ENCODE results near the gene PARD3B.
A peak's percentile ranks its signal among the peaks of the same experiment; 100 is the strongest.

PARD3B gene, protein sequence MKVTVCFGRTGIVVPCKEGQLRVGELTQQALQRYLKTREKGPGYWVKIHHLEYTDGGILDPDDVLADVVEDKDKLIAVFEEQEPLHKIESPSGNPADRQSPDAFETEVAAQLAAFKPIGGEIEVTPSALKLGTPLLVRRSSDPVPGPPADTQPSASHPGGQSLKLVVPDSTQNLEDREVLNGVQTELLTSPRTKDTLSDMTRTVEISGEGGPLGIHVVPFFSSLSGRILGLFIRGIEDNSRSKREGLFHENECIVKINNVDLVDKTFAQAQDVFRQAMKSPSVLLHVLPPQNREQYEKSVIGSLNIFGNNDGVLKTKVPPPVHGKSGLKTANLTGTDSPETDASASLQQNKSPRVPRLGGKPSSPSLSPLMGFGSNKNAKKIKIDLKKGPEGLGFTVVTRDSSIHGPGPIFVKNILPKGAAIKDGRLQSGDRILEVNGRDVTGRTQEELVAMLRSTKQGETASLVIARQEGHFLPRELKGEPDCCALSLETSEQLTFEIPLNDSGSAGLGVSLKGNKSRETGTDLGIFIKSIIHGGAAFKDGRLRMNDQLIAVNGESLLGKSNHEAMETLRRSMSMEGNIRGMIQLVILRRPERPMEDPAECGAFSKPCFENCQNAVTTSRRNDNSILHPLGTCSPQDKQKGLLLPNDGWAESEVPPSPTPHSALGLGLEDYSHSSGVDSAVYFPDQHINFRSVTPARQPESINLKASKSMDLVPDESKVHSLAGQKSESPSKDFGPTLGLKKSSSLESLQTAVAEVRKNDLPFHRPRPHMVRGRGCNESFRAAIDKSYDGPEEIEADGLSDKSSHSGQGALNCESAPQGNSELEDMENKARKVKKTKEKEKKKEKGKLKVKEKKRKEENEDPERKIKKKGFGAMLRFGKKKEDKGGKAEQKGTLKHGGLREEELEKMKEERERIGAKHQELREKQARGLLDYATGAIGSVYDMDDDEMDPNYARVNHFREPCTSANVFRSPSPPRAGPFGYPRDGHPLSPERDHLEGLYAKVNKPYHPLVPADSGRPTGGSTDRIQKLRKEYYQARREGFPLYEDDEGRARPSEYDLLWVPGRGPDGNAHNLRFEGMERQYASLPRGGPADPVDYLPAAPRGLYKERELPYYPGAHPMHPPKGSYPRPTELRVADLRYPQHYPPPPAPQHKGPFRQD (N-terminal part only)

DNA sequence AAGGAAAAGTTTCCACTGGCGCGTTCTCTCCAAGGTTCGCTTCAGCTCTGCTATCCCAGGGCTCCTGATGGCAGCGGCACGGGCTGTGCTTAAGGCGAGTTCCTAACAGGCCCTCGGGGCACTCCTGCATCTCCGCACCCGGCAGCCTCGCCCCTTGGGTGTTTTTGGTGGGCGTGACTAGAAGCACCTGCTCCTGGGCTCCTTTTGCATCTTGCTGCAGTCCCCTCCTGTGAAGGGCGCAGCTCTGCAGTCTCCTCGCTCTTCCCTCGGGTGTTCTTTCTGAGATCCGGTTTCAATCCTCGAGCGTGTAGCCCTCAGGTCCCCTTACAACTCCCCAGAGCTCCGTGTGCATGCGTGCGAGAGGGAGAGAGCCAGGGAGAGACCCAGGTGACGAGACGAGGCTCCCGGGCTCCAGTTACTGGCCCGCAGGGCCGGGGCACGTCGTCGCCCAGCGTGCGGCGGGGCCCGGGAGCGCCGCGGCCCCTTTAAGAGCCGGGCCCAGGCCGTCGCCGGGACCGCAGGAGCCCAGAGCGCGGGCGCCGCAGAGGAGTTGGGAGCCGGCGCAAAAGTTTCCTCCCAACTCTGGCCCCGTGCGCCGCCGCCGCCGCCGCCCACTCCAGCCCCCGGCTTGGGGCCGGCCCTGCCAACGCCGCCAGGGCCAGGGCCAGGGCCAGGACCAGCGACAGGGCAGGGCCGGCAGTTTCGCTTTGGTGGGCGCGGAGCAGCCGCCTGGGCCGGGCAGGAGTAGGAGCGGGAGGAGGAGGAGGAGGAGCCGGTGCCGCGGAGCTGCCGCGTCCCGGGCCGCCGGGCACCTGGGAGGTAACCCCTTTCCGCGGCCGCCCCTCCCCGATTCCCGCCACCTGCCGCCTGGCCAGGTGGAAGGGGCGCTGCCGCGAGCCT, at the start of gene PARD3B:
Gene PARD3B (plus strand): TSS at position 515 of the 900 bp plus-strand sequence. CDS start 525 bp downstream, outside the sequence.
- DNase-seq = peak; percentile 71

DNA sequence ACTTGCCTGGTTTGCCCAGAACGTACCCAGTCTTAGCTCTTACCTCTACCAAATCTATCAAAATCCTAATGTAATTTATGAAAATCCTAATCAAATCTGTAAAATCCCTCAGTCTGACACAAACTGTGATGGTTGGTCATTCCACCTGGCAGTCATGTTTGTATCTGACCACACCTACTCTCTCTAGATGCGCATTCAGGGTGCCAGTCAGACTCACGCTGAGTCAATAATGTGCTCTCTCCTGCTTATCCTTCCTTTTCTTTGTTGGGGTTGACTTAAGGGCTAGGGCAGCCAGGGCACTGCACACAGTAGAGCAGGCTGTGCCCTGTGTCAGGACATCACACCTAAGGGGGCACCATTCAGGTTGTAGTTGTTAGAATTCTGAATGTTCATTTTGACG, 48.5 kb upstream of the PARD3B start:
- DNase-seq = peak; percentile 15

DNA sequence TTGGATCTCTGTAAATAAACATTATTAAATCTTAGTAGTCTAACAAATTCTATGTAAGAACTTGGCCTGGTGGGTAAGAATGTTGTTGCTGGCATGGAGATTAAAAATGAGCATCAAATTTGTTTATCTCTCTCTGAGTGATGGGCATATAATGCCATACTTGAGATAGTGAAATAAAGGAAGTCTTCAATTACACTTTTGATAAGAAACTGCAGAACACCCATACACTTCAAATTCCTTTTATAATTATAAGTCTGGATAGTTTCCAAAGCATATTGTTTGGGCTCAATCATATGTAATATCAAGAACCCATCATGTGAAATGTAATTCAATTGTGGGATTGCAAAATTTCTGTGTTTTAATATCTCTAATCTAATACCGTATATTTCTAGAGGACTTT, 47.4 kb upstream of the PARD3B start:
- DNase-seq = no peak

DNA sequence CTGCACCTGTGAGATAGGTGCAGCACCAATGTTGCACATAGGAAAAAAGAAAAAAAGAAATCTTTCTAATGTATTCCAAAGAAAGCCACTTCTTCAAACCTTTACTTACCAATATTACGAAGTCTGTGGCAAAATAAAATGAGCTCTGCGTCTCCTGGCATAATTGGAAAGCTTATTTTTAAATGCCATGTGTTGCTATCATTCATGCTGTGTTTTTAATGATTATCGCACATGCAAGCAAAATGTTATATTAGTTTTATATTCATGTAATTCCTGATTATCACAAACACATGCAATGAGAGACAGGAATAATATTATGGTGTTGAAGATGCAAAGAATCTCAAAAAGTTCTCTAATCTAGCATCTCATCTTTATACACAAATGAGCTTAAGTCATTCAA, 47.0 kb upstream of the PARD3B start:
- DNase-seq = no peak

DNA sequence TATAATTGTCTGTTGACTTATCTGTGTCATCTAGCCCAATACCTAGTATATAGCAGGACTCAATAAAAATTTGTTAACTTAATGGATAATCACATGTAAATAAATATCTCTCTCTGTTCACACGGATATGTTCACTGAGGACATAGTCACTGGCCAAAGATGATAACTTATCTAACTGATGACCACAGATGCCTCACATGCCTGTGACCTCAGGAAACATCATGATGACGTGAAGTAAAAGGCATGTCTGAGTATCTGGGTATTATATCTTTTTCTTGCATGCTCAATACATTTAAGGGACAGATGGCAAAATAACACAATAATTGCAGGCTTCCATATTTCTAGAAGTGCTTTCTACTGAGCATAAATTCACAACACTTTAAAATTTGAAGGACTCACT, 41.4 kb upstream of the PARD3B start:
- no peak for DNase-seq

DNA sequence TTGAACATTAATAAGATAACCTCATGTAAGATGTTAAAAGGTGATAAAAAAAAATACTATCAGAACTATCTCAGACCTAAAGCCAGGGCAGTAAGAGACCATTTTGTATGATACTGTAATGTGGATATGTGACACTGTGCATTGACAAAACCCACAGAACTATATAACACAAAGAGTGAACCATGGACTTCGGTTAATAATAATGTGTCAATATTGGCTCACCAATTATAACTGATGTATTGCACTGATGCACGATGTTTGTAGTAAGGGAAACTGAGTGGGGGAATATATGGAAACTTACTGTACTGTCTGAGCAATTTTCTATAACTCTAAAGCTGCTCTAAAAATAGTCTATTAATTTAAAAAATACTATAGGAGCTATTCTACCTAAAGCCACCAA, 40.7 kb upstream of the PARD3B start:
- DNase-seq = no peak

DNA sequence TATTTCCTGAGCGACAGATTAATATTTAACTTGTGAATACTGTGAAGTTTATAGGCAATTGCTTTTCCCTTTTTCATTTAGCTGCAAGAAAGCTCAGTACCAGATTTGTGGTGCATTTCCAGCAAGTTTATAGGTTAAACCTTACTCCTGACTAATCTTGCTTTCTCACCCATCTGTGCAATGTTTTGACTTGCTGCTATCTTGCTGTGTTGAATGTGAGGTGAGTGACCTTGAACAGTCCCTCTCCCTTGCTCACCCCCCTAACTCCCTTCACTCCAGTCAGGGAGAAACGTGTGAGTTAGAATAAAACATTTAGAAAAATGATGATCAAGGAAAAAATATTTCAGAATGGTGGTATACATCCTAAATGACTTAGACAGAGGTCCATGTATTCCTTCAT, 39.8 kb upstream of the PARD3B start:
- DNase-seq = no peak

DNA sequence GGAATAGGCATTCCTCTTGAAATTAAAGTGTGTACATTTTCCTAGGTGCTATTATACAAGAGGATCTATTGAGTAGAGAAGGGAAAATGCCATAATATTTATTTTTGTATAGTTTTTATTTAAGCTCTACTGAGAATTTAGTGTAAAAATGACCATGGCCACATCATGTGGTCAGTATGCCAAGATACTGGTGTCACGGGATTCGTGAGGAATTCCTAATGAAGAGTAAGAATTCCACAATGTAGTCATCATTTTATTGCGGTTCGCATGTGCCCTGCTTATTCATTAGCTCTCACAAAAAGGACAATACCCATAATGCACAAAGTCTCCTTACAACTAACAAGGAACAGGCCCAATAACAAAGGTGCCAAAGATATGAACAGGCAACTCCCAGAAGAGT, 39.3 kb upstream of the PARD3B start:
- DNase-seq = no peak

DNA sequence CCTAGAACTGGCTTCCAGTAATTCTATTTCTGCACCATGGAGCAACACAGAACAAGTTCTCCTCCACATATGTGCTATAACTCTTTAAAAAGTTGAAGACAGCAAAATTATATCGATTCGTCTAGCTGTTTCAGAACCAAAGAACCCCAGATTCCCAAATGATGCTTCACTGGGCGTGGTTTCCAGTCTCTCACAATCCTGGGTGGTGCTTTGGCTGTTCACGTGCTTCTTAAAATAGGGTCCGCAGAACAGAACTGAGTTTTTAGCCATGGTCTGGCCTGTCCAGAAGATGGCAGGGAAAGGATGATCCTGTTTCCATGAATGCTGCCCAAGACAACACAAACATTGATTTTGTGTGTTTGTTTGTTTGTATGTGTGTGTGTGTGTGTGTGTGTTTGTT, 37.6 kb upstream of the PARD3B start:
- DNase-seq = no peak

DNA sequence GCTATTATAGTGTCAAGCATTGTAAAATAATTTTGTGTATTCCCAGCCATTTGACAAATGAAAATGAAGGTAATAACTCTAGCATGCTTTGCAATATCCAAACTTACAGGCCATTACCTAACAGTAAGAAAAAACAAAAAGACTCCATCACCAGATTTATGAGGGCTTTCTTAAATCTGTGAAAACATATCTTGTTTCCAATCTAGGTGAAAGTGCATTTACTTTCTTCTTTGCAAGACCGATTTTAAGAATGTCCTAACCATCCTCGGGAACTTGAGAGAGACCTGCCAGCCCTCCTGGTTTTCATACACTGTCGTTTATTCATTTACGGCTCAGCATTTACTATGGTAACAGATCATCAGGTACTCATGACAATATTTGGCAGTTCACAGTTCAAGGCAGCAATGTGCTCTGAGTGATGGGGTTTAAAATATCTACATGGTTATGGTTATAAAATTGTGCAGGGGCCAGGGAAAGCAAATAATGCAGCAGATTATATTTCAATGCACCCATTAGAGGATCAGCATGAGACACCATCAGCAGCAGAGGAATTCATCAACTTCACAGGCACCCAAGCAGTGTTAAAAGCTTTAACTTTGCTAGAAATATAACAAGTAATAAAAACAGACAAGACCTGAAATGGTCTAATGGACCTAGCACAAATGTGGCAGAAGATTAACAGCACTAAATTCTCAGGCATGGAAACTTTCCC, 34.4 kb upstream of the PARD3B start:
- DNase-seq = no peak

DNA sequence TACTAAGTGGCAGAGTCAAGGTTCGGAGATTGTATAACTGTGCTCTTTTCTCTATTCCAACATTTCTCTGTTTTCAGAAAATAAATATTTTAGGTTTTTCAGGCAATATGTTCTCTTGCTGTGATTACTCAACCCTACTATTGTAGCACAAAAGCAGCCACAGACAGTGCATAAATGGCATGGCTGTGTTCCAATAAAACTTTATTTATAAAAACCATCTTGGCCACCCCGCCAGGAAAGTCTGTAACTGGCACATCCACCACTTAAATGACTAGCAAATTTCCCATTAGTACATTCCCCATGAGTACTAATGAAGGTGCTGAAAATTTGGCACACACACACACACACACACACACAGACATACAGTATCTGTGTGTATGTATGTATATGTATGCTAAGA, 30.8 kb upstream of the PARD3B start:
- DNase-seq = no peak

DNA sequence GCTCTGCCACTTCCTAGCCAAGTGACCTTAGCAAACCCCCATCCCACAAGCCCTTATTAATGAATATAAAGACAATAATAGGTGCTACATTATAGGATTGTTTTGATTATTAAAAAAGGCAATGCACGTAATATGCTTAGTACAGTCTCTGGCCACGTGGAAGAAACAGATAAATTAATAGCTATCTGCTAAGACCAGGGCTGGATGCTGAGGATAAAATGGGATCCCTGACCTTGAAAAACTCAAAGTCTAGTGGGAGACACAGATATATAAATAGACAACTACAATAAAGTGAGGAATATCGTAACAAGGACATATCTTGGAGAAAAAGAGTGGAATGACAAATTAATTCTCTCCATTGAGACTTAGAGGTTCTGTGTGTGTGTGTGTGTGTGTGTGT, 29.9 kb upstream of the PARD3B start:
- DNase-seq = no peak

DNA sequence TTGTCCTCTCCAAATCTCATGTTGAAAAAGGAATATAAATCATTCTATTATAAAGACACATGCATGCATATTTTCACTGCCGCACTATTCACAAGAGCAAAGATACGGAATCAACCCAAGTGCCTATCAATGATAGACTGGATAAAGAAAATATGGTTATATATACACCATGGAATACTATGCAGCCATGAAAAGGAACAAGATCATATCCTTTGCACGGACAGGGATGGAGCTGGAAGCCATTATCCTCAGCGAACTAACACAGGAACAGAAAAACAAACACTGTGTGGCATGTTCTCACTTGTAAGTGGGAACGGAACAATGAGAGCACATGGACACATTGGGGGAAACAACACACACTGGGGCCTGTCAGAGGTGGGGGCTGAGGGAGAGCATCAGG, 28.1 kb upstream of the PARD3B start:
- DNase-seq = no peak

DNA sequence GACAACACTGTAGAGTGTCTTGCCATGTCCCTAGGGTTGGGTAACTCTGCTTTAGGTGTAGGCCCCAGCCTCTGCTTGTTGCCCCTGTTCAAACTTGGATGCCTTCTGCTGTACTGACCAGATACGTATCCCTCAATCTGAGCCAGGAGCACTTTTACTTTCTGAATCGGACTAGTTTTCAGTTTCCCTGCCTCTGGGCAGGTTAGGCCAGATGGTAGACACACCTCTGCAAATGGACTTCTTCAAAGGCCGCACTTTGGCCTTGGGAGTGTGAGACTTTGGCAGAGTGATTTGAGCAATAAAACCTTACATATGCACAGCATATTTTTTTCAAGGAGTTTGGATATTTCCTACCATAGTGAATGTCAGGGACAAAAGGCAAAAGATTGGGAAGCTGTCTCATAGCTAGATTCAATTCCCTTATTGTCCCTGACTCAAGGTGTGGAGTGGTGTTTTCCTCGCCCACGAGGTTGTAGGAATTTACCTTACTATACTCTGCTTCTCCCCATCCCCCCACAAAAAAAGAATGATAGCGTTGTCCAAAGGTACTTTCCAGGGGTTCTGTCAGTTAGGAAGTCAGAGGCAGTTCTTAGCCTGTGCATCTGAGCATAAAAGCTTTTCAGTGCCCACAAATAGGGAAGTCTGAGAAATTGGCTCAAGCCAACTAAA, 15.3 kb upstream of the PARD3B start:
- DNase-seq = no peak

DNA sequence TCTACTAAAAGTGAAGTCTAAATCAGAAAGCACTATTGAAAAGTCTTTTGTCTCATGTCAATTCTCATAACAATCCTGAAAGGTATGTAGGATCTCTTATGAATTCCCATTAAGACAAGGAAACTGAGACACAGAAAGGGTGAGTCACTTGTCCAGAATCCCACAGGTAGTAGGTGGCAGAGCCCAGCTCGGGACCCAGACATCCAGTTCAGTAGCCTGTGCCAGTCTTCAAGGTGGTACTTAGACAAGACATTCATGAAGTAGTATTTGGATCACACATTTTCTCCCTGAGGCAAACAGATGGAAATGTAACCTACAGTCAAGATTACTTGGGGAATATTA, 14.8 kb upstream of the PARD3B start:
- no peak for DNase-seq

DNA sequence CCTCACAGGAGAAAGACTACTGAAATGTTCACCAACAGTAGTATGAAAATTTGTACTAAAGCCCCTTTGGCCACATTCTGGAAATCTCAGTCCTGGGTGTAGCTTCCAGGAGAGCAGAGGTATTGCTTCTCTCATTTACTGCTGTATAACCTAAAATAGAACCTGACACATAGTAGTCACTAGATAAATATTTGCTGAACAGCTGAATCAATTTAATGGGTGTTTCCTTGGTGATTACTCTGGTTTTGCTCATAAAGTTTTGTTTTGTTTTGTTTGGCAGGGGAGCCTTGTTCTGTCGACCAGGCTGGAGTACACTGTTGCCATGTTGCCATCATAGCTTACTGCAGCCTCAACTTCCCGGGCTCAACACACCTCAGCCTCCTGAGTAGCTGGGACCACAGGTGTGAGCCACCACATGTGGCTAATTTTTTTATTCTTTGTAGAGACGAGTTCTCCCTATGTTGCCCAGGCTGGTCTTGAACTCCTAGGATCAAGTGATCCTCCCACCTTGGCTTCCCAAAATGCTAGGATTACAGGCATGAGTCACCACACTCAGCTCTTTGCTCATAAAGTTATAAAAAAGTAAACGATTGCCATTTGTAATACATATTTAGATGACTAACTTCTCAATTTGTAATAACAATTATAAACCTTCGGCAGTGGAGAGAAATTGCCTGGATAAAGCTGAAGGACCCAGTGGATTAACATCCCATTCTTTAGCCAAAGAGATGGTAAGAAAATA, 11.5 kb upstream of the PARD3B start:
- no peak for DNase-seq

DNA sequence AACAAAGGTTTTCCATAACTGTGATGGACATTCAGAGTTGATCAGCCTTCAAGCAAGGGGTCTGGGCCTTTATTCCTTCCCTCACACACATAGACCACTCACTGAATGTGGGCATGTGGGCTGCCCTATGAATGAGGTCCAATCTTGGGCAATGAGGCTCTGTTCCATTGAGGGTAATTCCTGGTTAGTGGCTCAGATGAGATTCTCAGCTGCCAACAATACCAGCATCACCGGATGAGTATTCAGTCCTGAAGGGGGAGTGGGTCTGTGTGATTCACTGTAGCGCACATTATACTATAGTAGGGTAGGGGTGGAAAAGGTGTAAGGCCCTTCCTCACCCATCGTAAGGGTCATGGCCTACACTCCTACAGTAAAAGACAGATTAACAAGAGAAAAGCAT, 9.9 kb upstream of the PARD3B start:
- DNase-seq = no peak

DNA sequence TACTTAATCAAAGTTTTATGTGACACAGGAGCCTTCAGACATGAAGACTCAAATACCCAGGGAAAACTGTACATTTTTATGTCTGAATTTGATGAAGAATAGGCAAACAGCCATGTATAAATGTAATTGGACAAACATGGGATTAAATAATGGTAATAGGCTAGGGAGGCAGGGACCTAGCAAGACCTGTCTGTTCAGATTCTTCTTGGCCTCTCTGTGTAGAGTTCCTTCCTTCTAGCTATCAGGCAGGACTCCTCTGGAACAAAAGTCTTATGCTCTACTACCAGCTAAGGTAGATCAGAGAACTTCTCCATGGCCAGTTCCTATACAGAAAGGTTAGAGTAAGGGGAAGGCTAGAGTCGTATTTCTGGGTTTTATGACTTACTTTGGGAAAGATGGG, 9.5 kb upstream of the PARD3B start:
- DNase-seq = no peak

DNA sequence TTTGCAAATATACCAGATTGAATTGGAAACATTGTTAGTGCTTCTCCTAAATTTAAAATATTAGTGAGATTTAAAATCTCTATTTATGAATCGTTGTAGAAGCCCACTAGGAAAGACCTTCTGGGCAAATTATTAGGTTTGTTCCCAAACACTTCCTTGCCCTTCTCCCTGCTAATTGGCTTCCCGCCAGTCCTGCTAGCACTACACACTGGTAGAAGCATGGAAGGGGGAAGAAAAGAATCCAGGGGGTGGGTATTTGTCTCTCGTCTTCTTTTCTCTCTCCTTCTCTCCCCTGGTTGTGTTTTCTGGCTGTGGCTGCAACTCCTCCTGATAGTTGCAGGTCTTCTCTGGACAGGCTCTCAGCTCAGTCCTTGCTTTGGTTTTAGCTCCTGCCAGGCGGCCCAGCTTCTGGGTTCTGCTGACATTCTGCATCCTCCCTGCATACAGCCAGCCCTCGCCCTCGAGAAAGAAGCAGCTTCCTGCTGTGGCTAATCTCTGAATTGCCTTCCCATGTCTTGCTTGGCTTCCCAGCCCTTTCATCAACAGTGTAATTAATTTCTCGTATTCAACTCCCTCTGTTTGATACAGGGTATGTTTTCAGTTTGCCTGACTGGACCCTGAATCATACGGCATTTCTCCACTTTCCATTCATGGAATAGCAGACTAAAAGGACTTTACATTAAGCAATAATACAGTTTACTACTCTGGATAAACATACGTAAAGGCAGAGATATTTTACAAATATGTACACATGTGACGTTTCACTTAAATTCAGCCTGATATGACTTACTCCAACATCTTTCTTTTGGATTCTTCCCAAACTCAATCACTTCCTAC, 6.9 kb upstream of the PARD3B start:
- DNase-seq = peak; percentile 12

DNA sequence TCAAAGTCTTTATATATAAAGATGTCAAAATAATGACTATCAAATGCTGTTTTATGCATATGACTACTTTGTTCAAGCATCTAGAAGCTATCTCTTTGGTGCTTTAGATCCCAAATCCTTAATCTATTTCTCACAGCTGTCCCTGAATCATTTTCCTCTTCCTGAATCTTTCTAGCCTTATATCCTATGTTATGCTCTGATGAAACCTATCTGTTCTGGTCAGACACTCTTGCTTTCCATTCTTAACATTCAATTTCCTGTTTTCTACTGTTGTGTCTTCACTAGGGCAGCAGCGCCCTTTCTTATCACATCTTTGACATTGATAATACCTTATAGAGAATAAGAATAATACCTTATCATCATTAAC, 6.3 kb upstream of the PARD3B start:
- DNase-seq = no peak

Measured in DMS153 (cell line).